NCI-H1436 (cell line): Measurements from ENCODE around the gene OTX1.
A peak's percentile ranks its signal among the peaks of the same experiment; 100 is the strongest.
"Not testable (repeated sequence)": the region's sequence is repeated elsewhere in the genome, so short reads cannot be mapped to it uniquely, and the experiment has no call there.

ENCODE experiments used
- DNase-seq: peaks from one replicate; lab custom pipeline; 2025; lab: John Stamatoyannopoulos, UW

Gene OTX1

GRCh38 chr2:63058921-63059792 is 8.5 kb downstream of the OTX1 start:
- DNase-seq: no peak

- no peak for DNase-seq
Measured at GRCh38 chr2:63059793-63060471, 9.3 kb downstream of the OTX1 start.

- no peak for DNase-seq
Measured at GRCh38 chr2:63060472-63060991, 9.9 kb downstream of the OTX1 start.

- no peak for DNase-seq
Measured at GRCh38 chr2:63064197-63064596, 13.6 kb downstream of the OTX1 start.

- no peak for DNase-seq
Measured at GRCh38 chr2:63064661-63065060, 14.0 kb downstream of the OTX1 start.

- DNase-seq: no peak
Measured at GRCh38 chr2:63066265-63066664, 15.6 kb downstream of the OTX1 start.

- no peak for DNase-seq
Measured at GRCh38 chr2:63066838-63067237, 16.2 kb downstream of the OTX1 start.

GRCh38 chr2:63071664-63072063 is 21.0 kb downstream of the OTX1 start:
- DNase-seq: no peak

- DNase-seq: no peak
Measured at GRCh38 chr2:63073994-63074393, 23.4 kb downstream of the OTX1 start.

- DNase-seq: not testable (repeated sequence)
Measured at GRCh38 chr2:63074399-63074798, 23.8 kb downstream of the OTX1 start.

GRCh38 chr2:63078852-63079606 is 28.4 kb downstream of the OTX1 start:
- peak; percentile 11 for DNase-seq

GRCh38 chr2:63081404-63081803 is 30.8 kb downstream of the OTX1 start:
- DNase-seq: no peak

GRCh38 chr2:63086687-63087086 is 36.1 kb downstream of the OTX1 start:
- no peak for DNase-seq

GRCh38 chr2:63092401-63092800 is 41.8 kb downstream of the OTX1 start:
- DNase-seq: no peak

GRCh38 chr2:63092857-63093256 is 42.2 kb downstream of the OTX1 start:
- DNase-seq: no peak

GRCh38 chr2:63093502-63093901 is 42.9 kb downstream of the OTX1 start:
- no peak for DNase-seq

GRCh38 chr2:63096491-63096890 is 45.9 kb downstream of the OTX1 start:
- DNase-seq: no peak

- DNase-seq: no peak
Measured at GRCh38 chr2:63099032-63099431, 48.4 kb downstream of the OTX1 start.

GRCh38 chr2:63101954-63102353 is 51.3 kb downstream of the OTX1 start:
- no peak for DNase-seq

- no peak for DNase-seq
Measured at GRCh38 chr2:63104482-63104881, 53.9 kb downstream of the OTX1 start.
